G401.6 (cell line): Measurements from ENCODE around the gene GALT.
A peak's percentile ranks its signal among the peaks of the same experiment; 100 is the strongest.
"Not testable (repeated sequence)": the region's sequence is repeated elsewhere in the genome, so short reads cannot be mapped to it uniquely, and the experiment has no call there.

Experiments
- FAIRE-seq: peaks from 2 replicates; lab custom pipeline; 2012; peaks lifted over from hg19 to GRCh38; lab: Jason Lieb, UNC

The GALT gene

DNA sequence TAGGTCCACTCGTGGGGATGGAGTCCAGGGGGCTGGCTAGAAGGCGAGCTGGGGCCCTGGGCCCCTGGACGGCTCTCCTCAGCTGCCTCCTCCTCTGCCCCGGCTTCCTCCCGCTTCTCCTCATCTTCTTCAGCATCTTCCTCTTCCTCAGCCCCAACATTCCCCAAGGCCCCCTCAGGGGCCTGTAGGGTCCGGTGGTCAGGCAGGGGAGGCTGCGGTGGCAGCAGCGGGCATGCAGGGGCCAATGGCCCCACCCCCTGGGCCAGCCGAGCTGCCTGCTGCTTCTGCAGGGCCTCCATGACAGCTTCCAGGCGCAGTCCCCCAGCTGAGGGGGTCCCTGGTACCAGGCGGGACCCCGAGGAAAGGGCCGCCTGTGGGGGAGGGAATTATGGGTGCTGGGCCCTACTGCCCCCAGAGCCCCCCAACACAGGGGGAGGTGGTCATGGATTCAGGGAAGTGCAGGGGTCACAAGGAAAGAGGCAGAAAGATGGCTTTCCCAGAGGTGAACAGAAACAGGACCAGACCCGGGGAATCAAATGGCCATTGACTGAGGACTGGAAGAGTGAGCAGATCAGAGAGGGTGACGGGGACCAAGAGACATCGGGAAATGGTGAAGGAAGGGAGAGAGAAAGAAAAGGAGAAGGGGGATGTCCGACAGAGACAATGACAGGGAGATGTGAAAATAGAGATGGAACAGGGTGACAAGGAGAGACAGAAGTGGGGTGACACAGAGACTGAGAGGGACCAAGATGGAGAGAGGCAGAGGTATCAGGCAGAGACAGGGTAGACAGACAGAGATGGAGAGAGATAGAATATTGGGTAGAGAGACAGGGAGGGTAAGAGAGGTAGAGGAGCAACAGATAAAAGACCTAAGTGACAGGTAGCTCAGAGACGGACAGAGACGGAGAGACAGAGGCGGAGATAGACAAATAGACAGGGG lies 18.5 kb upstream of the GALT start:
- no peak for FAIRE-seq

DNA sequence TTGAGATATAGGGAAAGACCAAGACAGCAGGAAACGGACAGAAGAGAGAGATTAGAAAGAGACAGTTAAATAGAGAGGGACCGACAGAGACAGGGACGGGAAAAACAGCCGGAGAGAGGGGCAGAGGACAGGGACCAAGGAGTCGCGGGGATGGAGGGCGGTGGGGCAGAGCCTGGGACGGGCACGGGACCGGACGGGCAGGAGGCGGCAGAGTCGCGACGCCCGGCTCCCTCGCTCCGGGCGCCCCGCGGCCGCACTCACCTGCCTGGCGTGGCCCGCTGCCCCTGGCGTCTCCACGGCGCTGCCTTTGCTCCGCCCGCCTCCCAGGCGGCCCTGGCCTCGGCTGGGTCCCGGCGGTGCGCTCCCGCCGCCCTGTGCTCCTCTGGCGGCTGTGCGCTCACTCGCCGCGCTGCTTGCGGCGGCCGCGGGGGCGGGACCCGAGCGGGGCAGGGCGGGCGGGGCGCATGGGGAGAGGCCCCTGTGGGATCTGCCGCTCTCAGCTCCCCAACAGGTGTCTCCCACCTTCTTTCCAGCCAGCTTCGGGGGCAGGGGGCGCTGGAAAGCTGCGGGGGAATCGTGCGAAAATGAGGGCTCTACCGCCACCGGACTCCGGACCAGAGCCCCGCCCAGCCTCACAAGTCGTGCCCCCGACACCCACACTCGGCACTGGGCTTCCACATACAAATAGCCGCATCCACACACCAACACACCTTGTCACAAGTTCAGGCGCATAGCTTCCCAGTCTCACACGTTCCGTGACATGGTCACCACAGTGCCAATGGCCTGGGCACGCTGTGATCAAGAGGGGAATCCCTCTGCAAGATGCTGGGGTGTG lies 17.6 kb upstream of the GALT start, which contains the start of gene ARID3C:
ARID3C (minus strand) TSS at position 411 of the 835 bp plus-strand sequence. CDS start 1,052 bp downstream, outside the sequence.
- FAIRE-seq, result no peak

DNA sequence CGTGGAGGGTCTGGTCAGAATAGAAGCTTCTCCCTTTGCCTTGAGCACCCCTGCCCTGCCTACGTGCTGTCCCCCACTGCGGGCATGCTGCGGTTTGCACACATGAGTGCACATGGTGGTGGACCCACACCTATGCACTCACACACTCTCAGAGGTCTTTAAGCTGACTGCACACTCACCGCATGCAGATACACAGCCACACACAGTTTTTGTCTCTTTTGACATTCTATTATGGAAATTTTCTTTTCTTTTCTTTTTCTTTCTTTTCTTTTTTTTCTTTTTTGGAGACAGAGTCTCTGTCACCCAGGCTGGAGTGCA lies 17.0 kb upstream of the GALT start:
- FAIRE-seq, result no peak

DNA sequence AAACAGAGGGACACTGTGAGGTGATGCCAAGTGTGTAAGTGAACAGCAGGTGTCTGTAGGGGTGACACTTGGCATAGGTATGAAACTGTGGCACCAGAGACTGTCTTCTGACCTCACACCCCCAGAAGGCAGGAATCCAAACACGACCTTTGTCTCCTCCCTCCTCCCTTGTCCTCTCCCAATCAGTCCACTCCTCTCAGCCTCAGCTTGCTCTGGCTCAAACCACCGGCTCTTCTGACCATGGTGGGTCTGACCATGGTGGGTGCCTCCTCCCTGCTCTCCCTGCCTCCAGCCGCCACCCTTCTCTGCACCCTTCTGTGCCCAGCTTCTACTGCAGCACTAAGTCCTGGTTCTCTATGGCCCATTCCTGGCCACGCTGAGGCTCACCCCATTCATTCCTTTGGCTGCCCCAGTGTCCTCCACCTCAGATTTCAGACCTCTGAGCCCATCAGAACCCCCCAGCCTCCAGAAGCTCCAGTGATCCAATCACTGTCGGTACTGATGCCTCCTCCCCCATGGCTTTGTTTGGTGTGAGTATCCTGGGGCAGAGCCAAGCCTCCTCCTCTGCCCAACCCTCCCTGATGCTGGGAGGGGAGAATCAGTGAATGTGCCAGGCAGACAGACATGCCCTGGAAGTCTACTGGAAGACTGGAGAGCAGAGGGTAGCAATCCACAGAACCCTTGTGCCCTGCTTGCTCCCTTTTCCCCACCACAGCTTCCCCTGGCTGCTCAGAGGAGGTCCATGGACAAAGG lies 15.9 kb upstream of the GALT start:
- no peak for FAIRE-seq

DNA sequence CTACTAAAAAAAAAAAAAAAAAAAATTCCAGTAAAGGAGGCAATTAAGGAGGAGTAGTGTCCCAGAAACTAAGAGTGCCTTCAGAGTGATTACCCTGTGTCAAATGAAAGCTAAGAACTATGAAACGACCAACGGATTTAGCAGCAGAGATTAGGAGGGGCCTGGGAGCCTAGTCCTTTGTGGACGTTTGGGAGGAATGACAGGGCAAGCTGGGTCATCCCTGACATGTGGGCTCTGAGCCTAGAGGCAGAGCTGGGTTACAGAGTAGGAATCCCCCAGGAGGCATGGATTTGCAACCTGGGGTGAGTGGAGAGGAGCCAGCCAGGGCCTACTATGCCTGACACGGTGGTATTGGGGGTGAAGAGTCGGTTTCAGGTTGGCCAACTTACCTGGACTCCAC lies 13.3 kb upstream of the GALT start:
- FAIRE-seq, result no peak

DNA sequence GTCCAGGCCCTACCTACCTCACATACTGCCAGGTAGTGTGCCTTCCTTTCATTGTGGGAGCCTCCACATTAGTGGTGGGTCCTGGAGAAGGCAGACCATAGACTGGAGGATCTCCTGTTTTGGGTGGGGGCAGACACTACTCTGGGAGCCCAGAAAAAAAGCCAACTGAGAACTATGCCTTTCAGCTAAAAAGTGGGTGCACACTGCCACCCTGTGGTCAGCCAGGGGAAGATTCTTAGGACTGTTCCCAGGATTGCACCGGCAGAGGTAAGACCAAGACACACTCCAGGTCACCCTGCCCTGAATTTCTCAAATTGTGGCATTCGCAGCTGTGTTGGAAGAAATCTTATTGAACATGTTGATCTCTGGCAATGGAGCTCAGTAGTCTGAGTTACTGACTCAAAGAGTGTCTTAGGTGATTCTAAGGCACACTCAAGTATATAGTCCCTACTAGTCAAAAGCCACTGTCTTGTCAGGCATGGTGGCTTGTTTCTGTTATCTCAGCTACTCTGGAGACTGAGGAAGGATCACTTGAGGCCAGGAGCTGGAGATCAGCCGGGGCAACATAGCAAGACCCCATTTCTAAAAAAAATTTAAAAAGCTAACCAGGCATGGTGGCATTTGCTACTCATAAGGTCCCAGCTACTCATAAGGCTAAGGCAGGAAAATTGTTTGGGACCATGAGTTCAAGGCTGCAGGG lies 12.5 kb upstream of the GALT start:
- peak; percentile 93 for FAIRE-seq

DNA sequence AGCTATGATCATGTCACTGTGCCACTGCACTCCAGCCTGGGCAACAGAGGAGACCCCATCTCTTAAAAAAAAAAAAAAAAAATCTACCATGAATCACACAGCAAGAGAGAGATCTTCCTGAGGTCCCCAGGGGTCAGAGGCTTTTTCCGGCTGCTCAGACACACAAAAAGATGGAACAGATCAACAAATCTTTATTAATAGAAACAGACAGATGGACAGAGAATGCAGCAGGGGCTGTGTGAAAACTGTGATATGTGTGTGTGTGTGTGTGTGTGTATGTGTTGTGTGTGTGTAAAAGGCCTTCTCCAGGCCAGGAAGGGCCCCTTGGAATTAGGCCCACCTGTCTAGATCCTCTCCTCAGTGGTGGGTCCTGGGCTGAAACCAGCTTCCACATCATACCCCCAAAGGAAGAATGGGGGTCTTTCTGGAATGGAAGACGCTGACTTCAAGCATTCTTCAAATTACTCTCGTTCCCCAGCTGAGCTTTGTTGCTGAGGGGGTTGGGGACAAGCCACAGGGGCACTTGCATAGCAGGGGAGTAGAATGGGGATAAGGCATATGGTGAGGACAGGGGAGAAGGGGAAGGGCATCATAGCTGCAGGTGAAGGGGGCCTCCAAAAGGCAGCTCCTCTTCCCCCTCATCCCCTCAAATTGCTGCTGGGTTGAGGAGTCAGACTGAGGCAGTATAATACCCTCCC lies 11.8 kb upstream of the GALT start:
- no peak for FAIRE-seq

DNA sequence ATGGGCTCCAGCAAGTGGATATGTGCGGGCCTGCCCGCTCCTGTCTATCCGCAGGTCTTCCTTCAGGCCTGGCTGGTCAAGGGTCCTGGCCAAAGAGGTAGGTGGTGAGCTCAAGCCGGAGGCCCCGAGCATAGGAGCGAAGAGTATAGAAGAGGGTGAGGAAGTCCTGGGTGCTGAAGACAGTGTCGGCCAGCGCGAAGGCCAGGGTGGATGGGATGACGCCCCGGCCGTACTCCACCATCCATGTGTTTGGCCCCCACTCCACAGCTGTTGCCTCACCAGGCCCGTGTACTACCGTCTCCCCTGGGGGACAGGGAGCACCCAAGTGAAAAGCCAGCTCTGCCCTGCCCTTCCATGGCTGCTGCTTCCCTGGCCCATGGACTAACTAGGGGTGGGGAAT lies 10.9 kb upstream of the GALT start:
- no peak for FAIRE-seq

DNA sequence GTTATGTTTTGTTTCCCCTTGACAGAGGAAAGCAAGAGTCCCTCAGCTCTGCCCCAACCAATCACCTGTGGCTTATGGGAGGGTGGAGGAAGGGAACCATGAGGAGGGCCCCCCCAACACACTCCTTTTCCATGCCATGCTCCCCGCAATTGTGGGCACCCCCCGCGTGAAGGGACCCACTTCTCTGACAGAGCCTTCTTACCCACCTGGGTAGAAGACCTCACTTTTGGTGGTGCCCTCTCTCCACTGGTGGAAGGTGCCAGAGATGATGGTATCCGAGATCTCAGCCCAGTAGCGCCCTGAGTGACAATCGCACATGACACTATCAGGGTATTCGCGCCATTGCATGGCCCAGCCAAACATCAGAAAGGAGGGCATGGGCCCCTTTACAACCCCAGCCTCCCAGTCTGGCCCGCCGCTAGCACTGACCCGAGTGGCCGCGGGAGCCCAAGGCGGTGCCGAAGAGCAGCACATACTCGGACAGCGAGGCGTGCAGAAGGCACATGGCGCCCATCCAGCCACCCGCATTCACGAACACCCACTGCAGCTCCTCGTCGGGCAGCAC lies 9.6 kb upstream of the GALT start:
- FAIRE-seq, result no peak

DNA sequence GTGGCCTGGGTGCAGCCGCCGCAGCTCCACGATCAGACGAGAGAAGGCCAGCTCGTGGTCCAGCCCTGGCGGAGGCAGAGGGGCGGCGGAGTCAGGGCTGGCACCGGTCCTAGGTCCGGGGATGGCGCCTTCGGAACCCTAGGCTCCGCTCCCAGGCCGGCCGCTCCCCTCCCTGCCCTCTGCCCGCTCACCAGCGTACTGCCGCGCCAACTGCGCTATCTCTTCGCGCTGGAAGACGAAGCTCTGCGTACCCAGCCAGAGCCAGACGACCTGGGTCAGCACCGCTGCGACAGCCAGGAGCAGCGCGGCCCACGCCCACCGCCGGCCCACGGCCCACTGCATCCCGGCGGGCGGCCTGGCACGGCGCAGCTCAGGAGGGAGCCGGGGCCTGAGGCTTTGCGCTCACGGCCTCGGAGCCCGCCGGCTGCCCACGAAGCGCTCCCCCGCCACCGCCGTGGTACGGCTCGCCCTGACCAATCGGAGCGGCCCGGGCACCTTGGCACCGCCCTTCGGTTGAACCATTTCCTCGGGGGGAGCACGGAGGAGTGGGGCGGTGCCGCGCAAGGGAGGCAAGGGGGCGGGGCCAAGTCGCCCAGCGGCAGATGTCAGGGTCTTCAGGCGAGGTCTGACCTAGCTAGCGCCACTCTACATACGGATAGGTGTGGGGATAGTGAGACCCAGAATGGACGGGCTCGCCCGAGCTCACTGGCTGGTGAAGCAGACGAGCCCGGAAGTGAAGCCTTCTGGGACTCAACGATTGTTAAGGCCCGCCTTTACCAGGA lies 8.9 kb upstream of the GALT start, which contains the start of gene SIGMAR1:
SIGMAR1 (minus strand) TSS at position 432 of the 782 bp plus-strand sequence; CDS start at position 342, 90 bp downstream.
- FAIRE-seq, result peak; percentile 83

DNA sequence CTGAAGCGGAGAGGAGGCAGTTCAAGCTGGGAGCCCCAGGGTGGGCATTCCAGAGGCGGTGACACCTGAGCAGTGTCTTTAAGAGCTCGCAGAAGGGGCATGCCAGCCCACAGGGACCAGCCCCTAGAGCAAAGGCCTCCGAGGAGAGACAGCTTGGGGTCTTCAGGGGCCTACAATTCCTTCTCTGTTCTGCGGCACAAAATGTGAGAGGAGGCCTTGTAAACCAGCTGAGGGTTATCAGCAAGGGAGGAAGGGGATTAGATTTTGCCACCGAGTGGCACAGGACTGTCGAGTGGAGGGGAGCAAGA lies 8.4 kb upstream of the GALT start:
- FAIRE-seq, result no peak

DNA sequence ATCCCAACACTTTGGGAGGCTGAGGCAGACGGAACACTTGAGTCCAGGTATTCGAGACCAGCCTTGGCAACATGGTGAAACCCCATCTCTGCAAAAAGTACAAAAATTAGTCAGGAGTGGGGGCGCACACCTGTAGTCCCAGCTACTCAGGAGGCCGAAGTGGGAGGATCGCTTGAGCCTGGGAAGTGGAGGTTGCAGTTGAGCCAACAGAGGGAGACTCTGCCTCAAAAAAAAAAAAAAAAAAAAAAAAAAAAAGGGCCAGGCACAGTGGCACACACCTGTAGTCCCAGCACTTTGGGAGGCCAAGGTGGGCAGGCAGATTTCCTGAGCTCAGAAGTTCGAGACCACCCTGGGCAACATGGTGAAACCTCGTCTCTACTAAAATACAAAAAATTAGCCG lies 7.2 kb upstream of the GALT start:
- not testable (repeated sequence) for FAIRE-seq

DNA sequence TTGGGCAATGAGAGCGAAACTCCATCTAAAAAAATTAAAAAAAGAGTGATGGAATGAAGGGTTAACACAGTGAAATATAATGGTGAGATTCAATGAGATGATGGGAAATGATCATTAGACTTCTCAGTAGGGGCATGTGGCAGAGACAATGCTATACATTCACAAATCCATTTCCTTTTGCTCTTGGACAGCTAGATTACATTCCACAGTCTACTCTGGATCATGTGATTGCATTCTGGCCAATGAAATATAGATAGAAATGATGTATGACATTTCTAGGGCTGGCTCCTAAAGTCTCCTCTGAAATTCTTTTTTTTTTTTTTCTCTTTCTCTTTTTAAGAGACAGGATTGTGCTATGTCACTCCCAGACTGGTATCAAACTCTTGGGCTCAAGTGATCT lies 3.8 kb upstream of the GALT start:
- FAIRE-seq, result no peak

DNA sequence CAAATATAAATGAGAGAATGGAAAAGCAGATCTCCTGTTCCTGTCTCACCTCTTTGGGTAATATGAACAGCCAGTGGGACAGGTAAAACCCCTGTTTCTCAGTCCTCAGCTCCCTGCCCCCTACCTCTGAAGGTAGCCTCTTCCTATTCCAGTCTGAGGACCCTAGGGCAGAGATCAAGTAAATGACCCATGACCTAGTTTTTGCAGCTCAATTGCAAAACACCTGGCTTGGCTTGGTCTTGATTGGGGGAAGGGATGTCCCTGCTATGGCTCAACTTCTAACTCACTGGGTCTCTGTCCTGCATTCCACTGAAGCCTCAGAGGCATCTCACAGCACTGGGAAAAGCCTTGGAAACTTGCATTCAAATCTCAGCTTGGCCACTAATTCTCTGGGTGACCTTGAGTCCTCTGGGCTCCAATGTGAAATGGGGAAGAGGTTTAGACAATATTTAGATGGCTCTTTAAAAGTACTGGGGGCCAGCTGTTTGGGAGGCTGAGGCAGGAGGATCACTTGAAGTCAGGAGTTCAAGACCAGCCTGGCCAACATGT lies 1.6 kb upstream of the GALT start:
- no peak for FAIRE-seq

DNA sequence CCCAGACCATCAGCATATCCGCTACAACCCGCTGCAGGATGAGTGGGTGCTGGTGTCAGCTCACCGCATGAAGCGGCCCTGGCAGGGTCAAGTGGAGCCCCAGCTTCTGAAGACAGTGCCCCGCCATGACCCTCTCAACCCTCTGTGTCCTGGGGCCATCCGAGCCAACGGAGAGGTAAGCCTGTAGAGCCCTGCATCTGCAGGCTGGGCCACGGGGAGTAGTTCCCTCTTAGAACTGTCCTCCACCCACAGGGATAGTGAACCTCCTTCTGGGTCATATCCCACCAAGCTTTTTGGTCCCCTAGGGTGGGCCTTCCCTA lies 569 bp downstream of the GALT start:
- FAIRE-seq, result no peak

DNA sequence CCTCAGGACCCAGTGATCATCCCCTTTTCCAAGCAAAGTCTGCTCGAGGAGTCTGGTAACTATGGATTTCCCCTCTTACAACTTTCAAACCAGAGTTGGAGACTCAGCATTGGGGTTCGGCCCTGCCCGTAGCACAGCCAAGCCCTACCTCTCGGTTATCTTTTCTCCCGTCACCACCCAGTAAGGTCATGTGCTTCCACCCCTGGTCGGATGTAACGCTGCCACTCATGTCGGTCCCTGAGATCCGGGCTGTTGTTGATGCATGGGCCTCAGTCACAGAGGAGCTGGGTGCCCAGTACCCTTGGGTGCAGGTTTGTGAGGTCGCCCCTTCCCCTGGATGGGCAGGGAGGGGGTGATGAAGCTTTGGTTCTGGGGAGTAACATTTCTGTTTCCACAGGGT lies 1.2 kb downstream of the GALT start:
- FAIRE-seq, result no peak

DNA sequence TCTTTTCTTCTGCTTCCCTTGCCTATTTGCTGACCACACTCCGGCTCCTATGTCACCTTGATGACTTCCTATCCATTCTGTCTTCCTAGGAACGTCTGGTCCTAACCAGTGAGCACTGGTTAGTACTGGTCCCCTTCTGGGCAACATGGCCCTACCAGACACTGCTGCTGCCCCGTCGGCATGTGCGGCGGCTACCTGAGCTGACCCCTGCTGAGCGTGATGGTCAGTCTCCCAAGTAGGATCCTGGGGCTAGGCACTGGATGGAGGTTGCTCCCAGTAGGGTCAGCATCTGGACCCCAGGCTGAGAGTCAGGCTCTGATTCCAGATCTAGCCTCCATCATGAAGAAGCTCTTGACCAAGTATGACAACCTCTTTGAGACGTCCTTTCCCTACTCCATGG lies 2.2 kb downstream of the GALT start:
- no peak for FAIRE-seq

DNA sequence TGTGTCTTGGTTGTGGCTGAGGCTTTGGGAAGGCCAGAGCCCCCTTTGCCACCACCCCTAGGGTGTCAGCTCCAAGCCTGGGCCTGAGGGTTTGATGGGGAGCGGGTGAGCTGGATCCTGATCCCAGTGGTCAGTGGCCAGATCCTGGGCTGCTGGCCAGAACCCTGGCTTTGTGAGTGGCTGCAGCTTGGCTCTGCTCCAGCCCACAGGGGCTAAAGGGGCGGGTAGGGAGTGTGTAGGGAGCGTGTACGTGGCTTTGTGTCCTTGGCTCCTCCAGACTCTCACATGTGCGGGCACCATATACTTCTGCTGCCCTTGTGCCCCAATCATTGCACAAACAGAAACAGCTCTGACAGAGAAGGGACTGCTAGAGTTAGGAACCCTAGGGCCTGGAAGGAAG lies 4.3 kb downstream of the GALT start:
- FAIRE-seq, result no peak

DNA sequence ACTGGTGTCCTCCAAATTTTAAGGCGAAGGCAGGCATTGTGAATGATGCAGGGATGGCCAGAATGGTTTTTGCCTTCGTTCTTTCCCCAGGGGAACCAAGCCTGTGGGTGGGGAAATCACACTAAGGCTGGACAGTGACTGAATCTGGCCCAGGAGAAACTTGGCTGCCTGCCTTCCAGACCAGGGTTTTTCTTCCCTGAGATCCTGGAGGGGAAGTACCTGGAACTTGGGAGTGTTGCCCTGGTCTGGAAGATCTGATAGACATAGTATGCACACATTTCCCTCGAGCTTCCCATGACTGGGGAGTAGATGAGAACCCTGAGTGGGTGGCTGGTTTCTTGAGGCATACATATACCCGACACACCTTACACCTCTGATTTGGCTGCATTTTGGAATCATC lies 4.8 kb downstream of the GALT start:
- no peak for FAIRE-seq
